HepG2 (cell line): ENCODE data around the gene FCRLA.

Experiments
- CREB1 ChIP-seq, 2 experiments: fragments of 450-650 bp in 1 of 2; IDR thresholded peaks; 2 replicates each; pipeline ENCODE4 v1.6.1; 2016 to 2017; ENCODE audit warnings: control low read depth in 1 of 2, mild to moderate bottlenecking in 1 of 2, missing compliant biosample characterization in 1 of 2, missing genetic modification characterization in 1 of 2
- FOXM1 ChIP-seq: sonication (generic); formaldehyde crosslinking; IDR thresholded peaks from 2 replicates; pipeline ENCODE4 v1.5.0; 2020; ENCODE audit warnings: missing genetic modification reagents
- JUND ChIP-seq: sonication (generic); formaldehyde crosslinking; IDR thresholded peaks from 2 replicates; pipeline ENCODE4 v1.8.0; 2022; ENCODE audit warnings: mild to moderate bottlenecking, missing genetic modification reagents
- PHB2 ChIP-seq: fragments of 450-650 bp; IDR thresholded peaks from 2 replicates; pipeline ENCODE4 v1.6.1; 2018; ENCODE audit not compliant: partially characterized antibody
- ZKSCAN1 ChIP-seq: fragments of 150-350 bp; IDR thresholded peaks from 2 replicates; pipeline ENCODE4 v1.6.1; 2014; ENCODE audit warnings: low read length
- ZKSCAN8 ChIP-seq: IDR thresholded peaks from 2 replicates; pipeline ENCODE4 v1.6.1; 2016; ENCODE audit warnings: borderline replicate concordance, missing genetic modification reagents, missing compliant biosample characterization
- TF ChIP-seq, protein P1 (sequence below): sonication (generic); formaldehyde crosslinking; conservative IDR thresholded peaks from 2 replicates; pipeline ENCODE4 v1.4.0; 2020; ENCODE audit warnings: missing genetic modification reagents
- TF ChIP-seq, protein P2 (sequence below): sonication (generic); formaldehyde crosslinking; IDR thresholded peaks from 2 replicates; pipeline ENCODE4 v1.4.0; 2020; ENCODE audit warnings: missing genetic modification reagents
- TF ChIP-seq, protein P3 (sequence below): sonication (generic); formaldehyde crosslinking; IDR thresholded peaks from 2 replicates; pipeline ENCODE4 v1.5.0; 2020; ENCODE audit warnings: mild to moderate bottlenecking, missing genetic modification reagents, moderate library complexity

DNA sequence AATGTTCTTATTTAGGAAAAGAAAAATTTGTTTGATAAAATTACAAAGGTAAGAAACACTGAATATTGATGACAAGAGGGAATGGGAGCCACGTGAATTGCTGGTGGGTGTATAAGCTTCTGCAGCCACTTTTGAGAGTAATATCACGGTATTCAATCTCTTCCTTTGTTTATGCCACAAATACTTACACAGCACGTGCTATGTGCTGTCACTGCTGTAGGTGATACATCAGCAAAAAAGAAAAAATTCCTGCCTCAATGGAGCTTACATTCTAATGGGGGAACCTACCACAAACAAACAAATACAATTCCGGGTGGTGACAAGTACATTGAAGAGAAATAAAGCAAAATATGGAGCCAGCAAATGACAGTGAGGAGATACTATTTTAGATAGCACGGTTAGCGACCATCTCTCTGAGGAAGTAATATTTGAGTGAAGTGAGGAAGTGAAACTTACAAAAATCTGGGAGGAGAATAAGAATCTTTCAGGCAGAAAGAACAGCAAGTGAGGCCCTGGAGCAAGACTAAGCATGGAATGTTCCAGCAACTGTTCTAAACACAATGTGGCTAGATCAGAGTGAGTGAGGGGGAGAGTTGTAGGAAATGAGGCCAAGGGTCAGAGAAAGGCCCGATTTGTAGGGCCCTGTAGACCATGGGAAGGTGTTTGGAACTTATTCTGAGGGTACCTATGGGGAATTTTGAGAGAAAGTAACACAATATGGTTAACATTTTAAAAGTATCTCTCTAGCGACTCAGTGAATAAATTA, 11.7 kb downstream of the FCRLA start:
- TF ChIP-seq ZKSCAN8 (CRISPR knock-in tag) (no peak), PHB2 (no peak), JUND (no peak), CREB1 (IDR thresholded peaks at IDR 0.05) (no peak), CREB1 (CRISPR knock-in tag; IDR thresholded peaks at IDR 0.05) (no peak), ZKSCAN1 (no peak), FOXM1 (CRISPR knock-in tag) (no peak)
- TF ChIP-seq, protein P1, sequence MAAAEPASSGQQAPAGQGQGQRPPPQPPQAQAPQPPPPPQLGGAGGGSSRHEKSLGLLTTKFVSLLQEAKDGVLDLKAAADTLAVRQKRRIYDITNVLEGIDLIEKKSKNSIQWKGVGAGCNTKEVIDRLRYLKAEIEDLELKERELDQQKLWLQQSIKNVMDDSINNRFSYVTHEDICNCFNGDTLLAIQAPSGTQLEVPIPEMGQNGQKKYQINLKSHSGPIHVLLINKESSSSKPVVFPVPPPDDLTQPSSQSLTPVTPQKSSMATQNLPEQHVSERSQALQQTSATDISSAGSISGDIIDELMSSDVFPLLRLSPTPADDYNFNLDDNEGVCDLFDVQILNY (CRISPR knock-in tag), result no peak
- TF ChIP-seq, protein P2, sequence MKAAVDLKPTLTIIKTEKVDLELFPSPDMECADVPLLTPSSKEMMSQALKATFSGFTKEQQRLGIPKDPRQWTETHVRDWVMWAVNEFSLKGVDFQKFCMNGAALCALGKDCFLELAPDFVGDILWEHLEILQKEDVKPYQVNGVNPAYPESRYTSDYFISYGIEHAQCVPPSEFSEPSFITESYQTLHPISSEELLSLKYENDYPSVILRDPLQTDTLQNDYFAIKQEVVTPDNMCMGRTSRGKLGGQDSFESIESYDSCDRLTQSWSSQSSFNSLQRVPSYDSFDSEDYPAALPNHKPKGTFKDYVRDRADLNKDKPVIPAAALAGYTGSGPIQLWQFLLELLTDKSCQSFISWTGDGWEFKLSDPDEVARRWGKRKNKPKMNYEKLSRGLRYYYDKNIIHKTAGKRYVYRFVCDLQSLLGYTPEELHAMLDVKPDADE (CRISPR knock-in tag), result no peak
- TF ChIP-seq, protein P3, sequence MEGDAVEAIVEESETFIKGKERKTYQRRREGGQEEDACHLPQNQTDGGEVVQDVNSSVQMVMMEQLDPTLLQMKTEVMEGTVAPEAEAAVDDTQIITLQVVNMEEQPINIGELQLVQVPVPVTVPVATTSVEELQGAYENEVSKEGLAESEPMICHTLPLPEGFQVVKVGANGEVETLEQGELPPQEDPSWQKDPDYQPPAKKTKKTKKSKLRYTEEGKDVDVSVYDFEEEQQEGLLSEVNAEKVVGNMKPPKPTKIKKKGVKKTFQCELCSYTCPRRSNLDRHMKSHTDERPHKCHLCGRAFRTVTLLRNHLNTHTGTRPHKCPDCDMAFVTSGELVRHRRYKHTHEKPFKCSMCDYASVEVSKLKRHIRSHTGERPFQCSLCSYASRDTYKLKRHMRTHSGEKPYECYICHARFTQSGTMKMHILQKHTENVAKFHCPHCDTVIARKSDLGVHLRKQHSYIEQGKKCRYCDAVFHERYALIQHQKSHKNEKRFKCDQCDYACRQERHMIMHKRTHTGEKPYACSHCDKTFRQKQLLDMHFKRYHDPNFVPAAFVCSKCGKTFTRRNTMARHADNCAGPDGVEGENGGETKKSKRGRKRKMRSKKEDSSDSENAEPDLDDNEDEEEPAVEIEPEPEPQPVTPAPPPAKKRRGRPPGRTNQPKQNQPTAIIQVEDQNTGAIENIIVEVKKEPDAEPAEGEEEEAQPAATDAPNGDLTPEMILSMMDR (CRISPR knock-in tag), result no peak
